ENCODE data around the gene MYL2. TPM values are rescaled to one million over a fixed set of nuclear protein-coding genes. Genes with fewer than 3 reads are reported as not detected.

MYL2 gene
- total RNA-seq, 3 donors from 2014 or later, result not detected

DNA sequence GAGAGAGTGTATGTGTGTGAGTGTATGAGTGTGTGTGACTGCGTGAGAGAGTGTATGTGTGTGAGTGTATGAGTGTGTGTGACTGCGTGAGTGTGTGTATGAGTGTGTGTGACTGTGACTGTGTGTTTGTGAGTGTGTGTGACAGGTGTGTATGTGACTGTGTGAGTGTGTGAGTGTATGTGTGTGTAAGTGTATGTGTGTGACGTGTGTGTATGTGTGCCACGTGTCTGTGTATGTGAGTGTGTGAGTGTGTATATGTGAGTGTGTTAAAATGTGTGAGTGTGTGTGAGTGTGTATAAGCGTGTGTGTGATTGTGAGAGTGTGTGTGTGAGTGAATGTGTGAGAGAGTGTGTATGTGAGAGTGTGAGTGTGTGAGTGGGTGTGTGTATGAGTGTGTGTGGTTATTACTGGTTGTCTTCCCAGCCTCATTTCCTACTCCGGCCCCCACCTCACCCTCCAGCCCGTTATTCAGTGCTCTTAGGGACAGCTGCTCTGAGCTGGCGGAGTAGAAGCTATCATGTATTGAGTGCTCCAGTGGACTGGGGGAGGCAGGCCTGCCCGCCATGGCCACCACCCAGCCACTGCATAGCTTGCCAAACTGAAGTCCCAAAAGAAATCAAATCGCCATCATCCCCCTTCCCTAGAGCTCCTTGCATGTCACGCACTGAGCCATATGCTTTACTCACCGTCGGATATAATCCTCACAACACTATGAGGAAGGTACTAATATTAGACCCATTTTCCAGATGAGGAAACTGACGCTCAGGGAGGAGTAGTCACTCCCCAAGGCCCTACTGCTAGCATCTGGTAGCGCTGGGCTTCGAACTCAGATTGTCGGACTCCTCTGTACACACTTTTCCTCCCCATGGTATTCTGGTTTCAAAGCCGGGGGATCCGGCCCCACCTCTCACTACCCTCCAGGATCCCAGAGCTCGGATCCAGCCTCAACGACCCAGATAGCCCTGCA is 10.3 kb upstream of the MYL2 start:
- peaks cover 0 to under 1% of the 10 kb centered on the region in 2 donors for H3K27me3 ChIP-seq
- no peak for TF ChIP-seq POLR2A (IDR thresholded peaks at IDR 0.05)
- no peak for TF ChIP-seq POLR2AphosphoS5 (IDR thresholded peaks at IDR 0.05)
- H3K4me3 ChIP-seq, result no peak overlapping the region
- intact Hi-C loops (cut with DNase I; ENCODE audit: low total_unique reads), result no loop called here
- DNase-seq (ENCODE audit: low spot score in 2 of 2), result no peak
- H3K36me3 ChIP-seq, result no peaks in the 10 kb centered on the region
- H3K27ac ChIP-seq, result no peak overlapping the region
- no peaks in the 10 kb centered on the region for H3K4me1 ChIP-seq
- no peaks in the 10 kb centered on the region for H3K9me3 ChIP-seq

DNA sequence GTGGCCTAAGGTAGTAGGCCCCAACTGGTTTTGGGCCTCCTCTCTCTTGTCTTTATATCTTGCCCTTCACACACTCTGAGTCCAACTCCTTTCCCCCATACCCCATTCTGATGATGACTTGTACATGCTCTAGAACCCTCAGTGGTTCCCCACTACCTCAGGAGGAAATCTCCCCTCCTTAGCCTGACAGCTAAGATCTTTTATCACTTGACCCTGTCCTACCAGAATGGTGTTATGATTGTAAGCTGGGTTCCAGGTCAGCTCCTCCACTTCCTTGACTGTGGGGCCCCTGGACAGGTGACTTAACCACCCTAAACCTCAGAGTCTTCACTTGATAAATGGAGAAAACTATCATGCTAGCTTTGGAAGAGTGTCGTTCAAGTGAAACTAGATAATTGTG is 9.4 kb upstream of the MYL2 start:
- H3K27ac ChIP-seq, result no peak overlapping the region
- intact Hi-C loops (cut with DNase I; ENCODE audit: low total_unique reads), result no loop called here
- no peak for DNase-seq (ENCODE audit: low spot score in 2 of 2)
- no peak overlapping the region for H3K4me3 ChIP-seq
- no peaks in the 10 kb centered on the region for H3K27me3 ChIP-seq
- H3K36me3 ChIP-seq, result no peaks in the 10 kb centered on the region
- no peak for TF ChIP-seq POLR2AphosphoS5 (IDR thresholded peaks at IDR 0.05)
- TF ChIP-seq, protein P1, sequence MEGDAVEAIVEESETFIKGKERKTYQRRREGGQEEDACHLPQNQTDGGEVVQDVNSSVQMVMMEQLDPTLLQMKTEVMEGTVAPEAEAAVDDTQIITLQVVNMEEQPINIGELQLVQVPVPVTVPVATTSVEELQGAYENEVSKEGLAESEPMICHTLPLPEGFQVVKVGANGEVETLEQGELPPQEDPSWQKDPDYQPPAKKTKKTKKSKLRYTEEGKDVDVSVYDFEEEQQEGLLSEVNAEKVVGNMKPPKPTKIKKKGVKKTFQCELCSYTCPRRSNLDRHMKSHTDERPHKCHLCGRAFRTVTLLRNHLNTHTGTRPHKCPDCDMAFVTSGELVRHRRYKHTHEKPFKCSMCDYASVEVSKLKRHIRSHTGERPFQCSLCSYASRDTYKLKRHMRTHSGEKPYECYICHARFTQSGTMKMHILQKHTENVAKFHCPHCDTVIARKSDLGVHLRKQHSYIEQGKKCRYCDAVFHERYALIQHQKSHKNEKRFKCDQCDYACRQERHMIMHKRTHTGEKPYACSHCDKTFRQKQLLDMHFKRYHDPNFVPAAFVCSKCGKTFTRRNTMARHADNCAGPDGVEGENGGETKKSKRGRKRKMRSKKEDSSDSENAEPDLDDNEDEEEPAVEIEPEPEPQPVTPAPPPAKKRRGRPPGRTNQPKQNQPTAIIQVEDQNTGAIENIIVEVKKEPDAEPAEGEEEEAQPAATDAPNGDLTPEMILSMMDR (IDR thresholded peaks at IDR 0.05), result no peak
- TF ChIP-seq POLR2A (IDR thresholded peaks at IDR 0.05), result no peak
- H3K9me3 ChIP-seq, result no peaks in the 10 kb centered on the region
- no peaks in the 10 kb centered on the region for H3K4me1 ChIP-seq

DNA sequence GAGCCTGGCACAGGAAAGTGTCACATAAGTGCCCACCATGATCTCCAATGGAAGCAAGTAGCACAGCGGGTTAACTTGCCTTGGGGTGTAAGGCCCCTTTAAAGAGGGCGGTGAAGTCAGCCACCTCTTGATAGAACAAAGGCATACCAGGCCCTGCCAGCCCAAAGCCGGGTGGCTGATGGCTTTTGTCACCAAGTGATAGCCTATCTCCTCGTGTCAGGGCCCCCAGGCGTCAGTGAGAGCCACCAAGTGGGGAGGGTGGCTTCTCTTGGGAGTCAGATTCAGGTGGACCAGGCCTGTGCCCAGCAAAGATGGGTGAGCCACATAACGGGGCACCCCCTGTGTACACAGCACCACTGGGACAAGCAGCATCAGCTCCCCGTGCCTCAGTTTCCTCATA is 8.3 kb upstream of the MYL2 start:
- no peak for DNase-seq (ENCODE audit: low spot score in 2 of 2)
- Histone ChIP-seq H3K27me3 (peaks cover 0 to 7% of the 10 kb centered on the region in 2 donors), H3K27ac (no peak overlapping the region), H3K9me3 (no peaks in the 10 kb centered on the region), H3K4me1 (no peaks in the 10 kb centered on the region), H3K36me3 (no peaks in the 10 kb centered on the region), H3K4me3 (no peak overlapping the region)
- intact Hi-C loops (cut with DNase I; ENCODE audit: low total_unique reads), result no loop called here
- TF ChIP-seq, protein P1 (IDR thresholded peaks at IDR 0.05), result no peak
- TF ChIP-seq POLR2AphosphoS5 (IDR thresholded peaks at IDR 0.05) (no peak), POLR2A (IDR thresholded peaks at IDR 0.05) (no peak)

DNA sequence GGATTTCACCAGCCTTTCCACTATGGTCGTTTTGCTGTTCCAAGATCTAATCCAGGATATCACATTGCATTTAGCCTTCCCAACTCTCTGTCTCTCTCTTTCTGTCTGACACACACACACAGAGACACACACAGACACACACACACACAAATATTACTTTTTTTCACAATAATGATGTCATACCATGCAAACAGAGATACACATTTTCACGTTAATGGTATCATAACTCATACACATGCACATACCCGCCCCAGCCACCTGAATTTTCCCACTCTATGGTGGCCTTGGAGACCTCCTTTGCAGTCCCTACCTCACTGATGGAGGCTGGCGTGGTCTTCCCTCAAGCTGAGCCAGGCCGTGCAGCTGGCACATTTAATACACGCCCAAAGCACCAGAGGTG is 7.2 kb upstream of the MYL2 start:
- H3K36me3 ChIP-seq, result no peaks in the 10 kb centered on the region
- peaks cover 0 to 7% of the 10 kb centered on the region in 2 donors for H3K27me3 ChIP-seq
- intact Hi-C loops (cut with DNase I; ENCODE audit: low total_unique reads), result no loop called here
- H3K4me3 ChIP-seq, result no peak overlapping the region
- H3K27ac ChIP-seq, result no peak overlapping the region
- H3K9me3 ChIP-seq, result no peaks in the 10 kb centered on the region
- no peak for DNase-seq (ENCODE audit: low spot score in 2 of 2)
- no peaks in the 10 kb centered on the region for H3K4me1 ChIP-seq
- TF ChIP-seq, protein P1 (IDR thresholded peaks at IDR 0.05), result no peak
- no peak for TF ChIP-seq POLR2AphosphoS5 (IDR thresholded peaks at IDR 0.05)
- no peak for TF ChIP-seq POLR2A (IDR thresholded peaks at IDR 0.05)

DNA sequence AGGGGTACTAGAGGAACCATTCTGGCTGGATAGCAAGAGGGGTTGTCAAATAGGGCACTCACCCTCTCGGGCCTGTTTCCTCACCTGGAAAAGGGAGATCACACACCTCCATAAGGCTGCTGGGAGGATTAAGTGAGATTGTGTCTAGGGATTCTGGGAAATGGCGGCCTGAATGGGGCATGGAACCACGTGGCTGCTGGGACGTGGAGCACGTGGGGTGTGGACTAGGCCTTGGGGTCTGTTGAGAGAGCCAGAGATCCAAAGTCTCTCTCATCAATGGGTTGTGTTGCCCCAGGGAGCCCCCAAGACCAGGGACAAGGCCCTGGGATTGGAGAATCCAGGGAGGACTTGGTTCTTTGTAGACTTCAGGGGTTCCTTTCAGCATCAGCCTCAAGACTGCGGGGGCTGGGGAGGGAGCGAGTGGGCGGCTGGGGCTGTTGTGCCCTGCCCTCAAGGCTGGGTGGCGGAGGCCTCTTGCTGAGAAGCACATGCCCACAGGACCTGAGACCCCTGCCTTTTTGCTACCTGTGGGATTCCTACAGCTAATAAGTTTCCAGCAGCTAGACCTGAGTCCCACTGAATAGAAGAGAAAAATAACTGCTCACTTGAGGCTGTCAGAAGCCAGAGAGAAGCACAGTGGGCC is 3.4 kb upstream of the MYL2 start:
- Histone ChIP-seq H3K4me1 (no peaks in the 10 kb centered on the region), H3K4me3 (no peak overlapping the region), H3K9me3 (no peaks in the 10 kb centered on the region), H3K27ac (no peak overlapping the region), H3K27me3 (peaks cover 0 to 7% of the 10 kb centered on the region in 2 donors), H3K36me3 (no peaks in the 10 kb centered on the region)
- no peak for DNase-seq (ENCODE audit: low spot score in 2 of 2)
- intact Hi-C loops (cut with DNase I; ENCODE audit: low total_unique reads), result no loop called here
- TF ChIP-seq POLR2A (IDR thresholded peaks at IDR 0.05) (no peak), POLR2AphosphoS5 (IDR thresholded peaks at IDR 0.05) (no peak)
- TF ChIP-seq, protein P1 (IDR thresholded peaks at IDR 0.05), result no peak
